Small intestine (tissue), 7 donors: ENCODE measurements around the gene UGT3A2. TPM values are rescaled to one million over a fixed set of nuclear protein-coding genes. Genes with fewer than 3 reads are reported as not detected.
"Not testable (repeated sequence)": the region's sequence is repeated elsewhere in the genome, so short reads cannot be mapped to it uniquely, and the experiment has no call there.

Source experiments
- DNase-seq, 2 donors: peaks; one replicate each; pipeline versions ENCODE4 v3.0.0 to v3.0.0-alpha.2; 2013
- FAIRE-seq: peaks from 2 replicates; lab custom pipeline; 2012; peaks lifted over from hg19 to GRCh38; lab: Jason Lieb, UNC
- H3K27ac ChIP-seq, 3 donors: one replicate each; pipeline ENCODE4 v1.5.1; 2013; ENCODE audit warnings: low read length in 2 of 3, mild to moderate bottlenecking in 2 of 3, control low read depth in 1 of 3, inconsistent platforms in 1 of 3, low read depth in 1 of 3, moderate library complexity in 1 of 3
- H3K27me3 ChIP-seq, 3 donors: one replicate each; pipeline ENCODE4 v1.6.1; 2013; ENCODE audit warnings: low read length in 3 of 3, inconsistent platforms in 1 of 3; ENCODE audit not compliant: control insufficient read depth in 3 of 3, insufficient read depth in 3 of 3
- H3K36me3 ChIP-seq, 3 donors: one replicate each; pipeline ENCODE4 v1.6.1; 2013; ENCODE audit warnings: low read length in 3 of 3, inconsistent platforms in 1 of 3, low read depth in 1 of 3, mild to moderate bottlenecking in 1 of 3, moderate library complexity in 1 of 3; ENCODE audit not compliant: control insufficient read depth in 3 of 3, insufficient read depth in 2 of 3
- H3K4me1 ChIP-seq, 3 donors: one replicate each; pipeline ENCODE4 v1.6.1; 2013; ENCODE audit warnings: low read length in 2 of 3, inconsistent platforms in 1 of 3, low read depth in 1 of 3, mild to moderate bottlenecking in 1 of 3, moderate library complexity in 1 of 3; ENCODE audit not compliant: control insufficient read depth in 3 of 3, insufficient read depth in 2 of 3
- H3K4me3 ChIP-seq, 3 donors: one replicate each; pipeline ENCODE4 v1.5.1; 2013; ENCODE audit warnings: low read length in 3 of 3, control low read depth in 1 of 3, inconsistent platforms in 1 of 3, low read depth in 1 of 3, mild to moderate bottlenecking in 1 of 3, moderate library complexity in 1 of 3
- H3K9me3 ChIP-seq, 2 donors: one replicate each; pipeline ENCODE4 v1.6.1; 2013; ENCODE audit warnings: low read depth in 1 of 2, low read length in 1 of 2; ENCODE audit not compliant: control insufficient read depth in 2 of 2, insufficient read depth in 1 of 2
- WGBS, 3 donors: extraction: QIAGEN DNeasy Blood & Tissue Kit; methylation state at CpG; one replicate each; pipeline ENCODE4 v1.1.7; 2013; 5-methylcytosine and 5-hydroxymethylcytosine counted together
- polyA plus RNA-seq, 4 donors: library from polyadenylated mRNA; stranded (reverse) in 3 of 4; unstranded in 1 of 4; fragments of 200-250 nt in 3 of 4; fragments of 120-200 nt in 1 of 4; gene quantifications; one replicate each; pipeline versions ENCODE4 v1.2.1 to v1.2.3, GENCODE V29; 2013
- donor health status: healthy with polysubstance abuse.
- donor health status: control.
- donor health status: control.
- donor health status: Bipolar disorder and iron deficiency.
- donor health status: healthy.

UGT3A2 gene
- polyA plus RNA-seq, 4 donors = 0.42 to 6.9 TPM; not detected in 2

- Histone ChIP-seq H3K4me3 (no peak overlapping the region), H3K27ac (no peak overlapping the region), H3K27me3 (no peaks in the 10 kb centered on the region), H3K9me3 (peaks cover 0 to 1% of the 10 kb centered on the region in 2 donors), H3K4me1 (peaks cover 0 to 11% (median 0%) of the 10 kb centered on the region in 3 donors), H3K36me3 (no peaks in the 10 kb centered on the region)
- 75 to 77% (median 76%) methylated on average over 5 of the region's 5 CpGs for WGBS, 3 donors
- FAIRE-seq (no peak), DNase-seq (no peak)
Measured at GRCh38 chr5:36028816-36029465, 37.7 kb downstream of the UGT3A2 start.

- H3K27me3 ChIP-seq = no peaks in the 10 kb centered on the region
- H3K9me3 ChIP-seq = peaks cover 0 to 3% of the 10 kb centered on the region in 2 donors
- no peaks in the 10 kb centered on the region for H3K4me1 ChIP-seq
- 84 to 93% (median 86%) methylated on average over 8 of the region's 8 CpGs for WGBS, 3 donors
- H3K27ac ChIP-seq = no peak overlapping the region
- H3K36me3 ChIP-seq = no peaks in the 10 kb centered on the region
- FAIRE-seq = no peak
- no peak overlapping the region for H3K4me3 ChIP-seq
- DNase-seq = no peak
Measured at GRCh38 chr5:36027711-36028110, 39.0 kb downstream of the UGT3A2 start.

GRCh38 chr5:36026706-36027465 lies 39.8 kb downstream of the UGT3A2 start:
- no peak for FAIRE-seq
- WGBS, 3 donors = 58 to 83% (median 77%) methylated on average over 6 of the region's 6 CpGs
- peaks cover 0 to 3% of the 10 kb centered on the region in 2 donors for H3K9me3 ChIP-seq
- H3K4me1 ChIP-seq = no peaks in the 10 kb centered on the region
- no peak for DNase-seq
- no peaks in the 10 kb centered on the region for H3K36me3 ChIP-seq
- no peaks in the 10 kb centered on the region for H3K27me3 ChIP-seq
- no peak overlapping the region for H3K4me3 ChIP-seq
- H3K27ac ChIP-seq = no peak overlapping the region

- peak; percentile 28 to 67 for DNase-seq
- not testable (repeated sequence) for FAIRE-seq, H3K27me3 ChIP-seq, H3K9me3 ChIP-seq, H3K4me3 ChIP-seq, H3K27ac ChIP-seq, H3K36me3 ChIP-seq, H3K4me1 ChIP-seq
- 29 to 54% (median 33%) methylated on average over 6 of the region's 6 CpGs for WGBS, 3 donors
Measured at GRCh38 chr5:36022246-36022645, 44.4 kb downstream of the UGT3A2 start.

GRCh38 chr5:36019584-36019983 lies 47.1 kb downstream of the UGT3A2 start:
- H3K4me3 ChIP-seq, DNase-seq, H3K36me3 ChIP-seq, H3K27ac ChIP-seq, H3K27me3 ChIP-seq, FAIRE-seq: not testable (repeated sequence)
- Histone ChIP-seq H3K4me1 (peaks cover 0 to 15% (median 0%) of the 10 kb centered on the region in 3 donors), H3K9me3 (peaks cover 1 to 19% of the 10 kb centered on the region in 2 donors)
- WGBS, 3 donors = 88 to 98% (median 91%) methylated on average over 5 of the region's 5 CpGs

GRCh38 chr5:36017622-36018021 lies 49.1 kb downstream of the UGT3A2 start:
- H3K27ac ChIP-seq = peak overlapping the region; percentile 40 to 86 (median 70)
- no peak for FAIRE-seq
- peaks cover 0 to 5% (median 0%) of the 10 kb centered on the region in 3 donors for H3K36me3 ChIP-seq
- peaks cover 1 to 32% of the 10 kb centered on the region in 2 donors for H3K9me3 ChIP-seq
- peak; percentile 90 for DNase-seq
- no peak overlapping the region for H3K4me3 ChIP-seq
- peaks cover 0 to 15% (median 0%) of the 10 kb centered on the region in 3 donors for H3K4me1 ChIP-seq
- H3K27me3 ChIP-seq = no peaks in the 10 kb centered on the region
- 10 to 53% (median 27%) methylated on average over 5 of the region's 5 CpGs for WGBS, 3 donors

GRCh38 chr5:36017004-36017403 lies 49.7 kb downstream of the UGT3A2 start:
- Histone ChIP-seq H3K27me3 (no peaks in the 10 kb centered on the region), H3K9me3 (peaks cover 1 to 32% of the 10 kb centered on the region in 2 donors), H3K36me3 (peaks cover 0 to 5% (median 0%) of the 10 kb centered on the region in 3 donors), H3K27ac (peak overlapping the region in 1 of 3 donors; percentile 86), H3K4me1 (peaks cover 0 to 15% (median 0%) of the 10 kb centered on the region in 3 donors), H3K4me3 (no peak overlapping the region)
- 17 to 69% (median 28%) methylated on average over 1 of the region's 1 CpG for WGBS, 3 donors
- peak; percentile 22 to 68 for DNase-seq
- FAIRE-seq = no peak

- Histone ChIP-seq H3K27ac (no peak overlapping the region), H3K36me3 (peaks cover 0 to 7% (median 0%) of the 10 kb centered on the region in 3 donors), H3K9me3 (peaks cover 1 to 55% of the 10 kb centered on the region in 2 donors), H3K4me3 (no peak overlapping the region), H3K27me3 (no peaks in the 10 kb centered on the region), H3K4me1 (peaks cover 0 to 19% (median 0%) of the 10 kb centered on the region in 3 donors)
- FAIRE-seq = no peak
- WGBS, 3 donors = 81 to 86% (median 85%) methylated on average over 2 of the region's 2 CpGs
- DNase-seq = no peak
Measured at GRCh38 chr5:36013182-36013581, 53.5 kb downstream of the UGT3A2 start.
